Measurements from ENCODE around the gene CNTNAP3B. TPM values are rescaled to one million over a fixed set of nuclear protein-coding genes. Genes with fewer than 3 reads are reported as not detected.
"Not testable (repeated sequence)": the region's sequence is repeated elsewhere in the genome, so short reads cannot be mapped to it uniquely, and the experiment has no call there.

CNTNAP3B gene
- total RNA-seq, 2 donors from 2014 or later: 30.2 to 94.8 TPM

DNA sequence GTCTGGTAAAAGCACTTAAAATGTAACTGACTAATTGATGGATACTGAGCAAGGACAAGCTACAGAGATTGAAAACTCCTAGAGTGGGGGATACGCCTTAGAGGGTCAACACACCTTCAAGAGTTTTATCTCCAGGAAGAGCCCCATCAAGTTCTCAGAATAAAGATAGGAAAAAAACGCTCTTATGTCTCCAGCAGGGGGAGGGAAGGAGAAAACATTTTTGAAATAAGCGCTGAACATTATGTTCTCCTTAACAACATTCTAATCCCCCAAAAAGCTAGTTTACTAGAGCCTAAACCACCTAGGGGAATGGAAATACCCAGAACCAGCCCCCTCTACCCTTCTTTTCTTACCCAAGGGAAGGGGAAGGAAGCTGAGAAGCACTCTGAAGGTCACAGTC, 187.5 kb downstream of the CNTNAP3B start:
- H3K4me3 ChIP-seq; H3K27ac ChIP-seq; H3K27me3 ChIP-seq (replicated peaks; ENCODE audit: insufficient read depth); H3K9me3 ChIP-seq; H3K36me3 ChIP-seq; DNase-seq (ENCODE audit: low spot score); H3K4me1 ChIP-seq (ENCODE audit: control insufficient read depth in 1 of 2, low read depth in 2 of 2); ATAC-seq (ENCODE audit: insufficient number of reproducible peaks, low FRiP score, low read depth): not testable (repeated sequence)

DNA sequence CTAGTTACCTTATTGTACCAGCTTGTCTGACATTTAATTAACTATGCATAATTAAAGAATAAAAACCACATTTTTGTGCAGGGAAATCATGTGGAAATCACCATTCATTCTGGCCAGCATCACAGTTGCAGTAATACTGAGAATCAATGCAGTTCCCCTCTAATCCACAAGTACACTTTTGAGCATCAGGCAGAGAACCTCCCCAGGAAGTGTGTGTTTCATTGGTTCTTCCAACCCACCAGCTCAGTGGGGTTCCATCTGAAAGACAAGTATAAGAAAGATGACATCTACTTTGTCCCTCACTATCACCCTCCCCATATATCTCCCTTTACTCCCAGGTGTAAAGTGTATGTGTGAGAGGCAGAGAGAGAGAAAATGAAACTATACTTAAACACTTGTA, 191.1 kb downstream of the CNTNAP3B start:
- H3K9me3 ChIP-seq; DNase-seq (ENCODE audit: low spot score); H3K4me3 ChIP-seq; H3K27ac ChIP-seq; ATAC-seq (ENCODE audit: insufficient number of reproducible peaks, low FRiP score, low read depth); H3K4me1 ChIP-seq (ENCODE audit: control insufficient read depth in 1 of 2, low read depth in 2 of 2); H3K36me3 ChIP-seq; H3K27me3 ChIP-seq (replicated peaks; ENCODE audit: insufficient read depth): not testable (repeated sequence)

DNA sequence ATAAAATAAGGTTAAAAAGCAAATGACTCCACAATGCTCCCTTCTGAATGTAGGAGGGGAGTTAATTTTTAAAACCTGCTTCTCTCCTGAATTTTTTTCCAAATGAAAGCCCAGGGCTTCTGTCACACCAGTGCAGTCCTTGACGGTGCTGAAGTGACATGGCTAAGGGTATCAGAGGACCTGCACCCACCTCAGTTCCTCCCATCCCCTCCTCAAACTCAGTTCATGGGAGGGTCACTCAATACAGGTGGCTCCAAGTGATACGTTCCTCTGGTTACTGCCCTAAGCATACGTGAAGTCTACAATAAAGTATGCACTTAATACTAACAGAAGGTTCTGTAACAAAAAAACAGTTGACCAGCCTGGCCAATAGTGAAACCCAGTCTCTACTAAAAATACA, 193.5 kb downstream of the CNTNAP3B start:
- ATAC-seq (ENCODE audit: insufficient number of reproducible peaks, low FRiP score, low read depth); H3K27ac ChIP-seq; H3K27me3 ChIP-seq (replicated peaks; ENCODE audit: insufficient read depth); H3K4me3 ChIP-seq; H3K36me3 ChIP-seq; H3K4me1 ChIP-seq (ENCODE audit: control insufficient read depth in 1 of 2, low read depth in 2 of 2); DNase-seq (ENCODE audit: low spot score); H3K9me3 ChIP-seq: not testable (repeated sequence)

DNA sequence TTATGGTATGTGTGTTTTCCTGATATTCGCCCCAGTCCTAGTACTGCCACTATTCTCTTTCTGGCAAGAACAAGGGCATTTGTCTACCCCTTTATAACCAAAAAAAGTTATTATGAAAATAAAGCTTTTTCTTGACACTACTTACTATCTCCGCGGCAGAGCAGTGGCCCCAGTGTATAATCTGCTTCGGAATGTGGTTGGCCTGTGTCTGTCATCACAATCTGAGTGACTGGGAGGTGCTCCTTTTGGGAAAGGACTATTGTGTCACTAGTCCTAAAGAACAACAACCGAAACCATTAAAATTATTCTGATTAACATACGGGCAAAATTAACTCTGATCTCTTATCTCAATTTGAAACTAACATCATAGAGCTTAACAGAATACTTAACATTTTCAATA, 200.1 kb downstream of the CNTNAP3B start:
- DNase-seq (ENCODE audit: low spot score); ATAC-seq (ENCODE audit: insufficient number of reproducible peaks, low FRiP score, low read depth); H3K4me1 ChIP-seq (ENCODE audit: control insufficient read depth in 1 of 2, low read depth in 2 of 2): not testable (repeated sequence)

DNA sequence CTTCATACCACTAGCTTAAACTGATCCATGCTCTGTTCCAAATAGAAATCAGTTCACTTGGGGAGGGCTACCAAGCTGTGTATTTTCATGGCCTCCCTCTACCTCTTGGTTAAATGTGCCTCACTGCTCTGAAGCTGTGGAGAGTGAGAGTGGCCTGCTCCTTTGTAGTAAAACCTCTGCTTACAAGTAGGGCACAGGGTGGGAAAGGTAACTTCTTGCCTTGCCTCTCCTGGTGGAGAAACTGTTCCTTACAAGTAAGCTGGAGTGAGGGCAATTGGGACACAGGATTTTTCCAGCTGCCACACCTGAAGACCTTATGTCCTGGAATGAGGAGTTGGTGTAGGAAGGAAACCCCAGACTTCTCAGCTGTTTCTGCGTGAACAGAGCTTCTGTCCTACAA, 211.9 kb downstream of the CNTNAP3B start:
- H3K4me3 ChIP-seq; H3K36me3 ChIP-seq; H3K9me3 ChIP-seq; ATAC-seq (ENCODE audit: insufficient number of reproducible peaks, low FRiP score, low read depth); H3K4me1 ChIP-seq (ENCODE audit: control insufficient read depth in 1 of 2, low read depth in 2 of 2); H3K27ac ChIP-seq; DNase-seq (ENCODE audit: low spot score); H3K27me3 ChIP-seq (replicated peaks; ENCODE audit: insufficient read depth): not testable (repeated sequence)

More for the DNA sequence above, 200.1 kb downstream of the CNTNAP3B start:
- not testable (repeated sequence) for H3K4me3 ChIP-seq; H3K36me3 ChIP-seq; H3K27me3 ChIP-seq (replicated peaks; ENCODE audit: insufficient read depth); H3K27ac ChIP-seq; H3K9me3 ChIP-seq

DNA sequence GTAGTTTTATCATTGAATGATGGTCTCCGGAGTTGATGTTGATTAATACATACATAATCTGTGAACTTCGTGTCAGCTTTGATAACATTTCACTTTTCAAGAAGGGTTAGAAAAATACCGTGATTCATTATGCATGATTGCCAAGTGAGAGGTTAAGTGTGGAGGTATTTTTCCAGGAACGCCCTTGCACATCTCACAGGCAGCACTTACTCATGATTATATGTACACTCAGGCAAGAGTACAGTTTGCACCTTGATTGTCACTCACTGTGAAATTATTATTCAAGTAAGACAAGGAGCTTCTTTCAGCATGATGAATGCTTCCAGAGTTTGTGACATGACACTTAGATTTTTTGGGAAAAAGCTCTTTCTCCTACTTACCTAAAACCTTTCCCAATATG, 223.7 kb downstream of the CNTNAP3B start:
- not testable (repeated sequence) for DNase-seq (ENCODE audit: low spot score); H3K4me1 ChIP-seq (ENCODE audit: control insufficient read depth in 1 of 2, low read depth in 2 of 2); H3K9me3 ChIP-seq; ATAC-seq (ENCODE audit: insufficient number of reproducible peaks, low FRiP score, low read depth); H3K36me3 ChIP-seq; H3K27me3 ChIP-seq (replicated peaks; ENCODE audit: insufficient read depth); H3K27ac ChIP-seq; H3K4me3 ChIP-seq

DNA sequence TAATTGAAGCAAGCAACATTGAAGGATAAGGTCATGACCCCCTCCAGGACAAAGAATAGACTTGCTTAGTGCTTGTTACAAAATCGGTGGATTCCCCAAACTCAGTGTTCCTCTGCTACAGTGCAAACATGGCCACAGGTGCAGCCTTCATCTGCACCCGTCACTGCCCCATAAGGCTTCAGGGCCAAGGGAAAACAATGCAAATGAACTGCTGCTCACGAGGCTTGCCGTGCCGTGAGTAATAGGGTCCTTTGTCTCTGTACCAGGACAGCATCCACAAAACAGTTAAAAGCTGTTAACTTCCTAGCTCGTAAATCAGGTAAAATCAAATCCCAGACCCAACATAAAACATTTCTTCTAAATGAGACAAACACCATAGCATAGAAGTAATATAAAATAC, 226.5 kb downstream of the CNTNAP3B start:
- H3K27me3 ChIP-seq (replicated peaks; ENCODE audit: insufficient read depth); ATAC-seq (ENCODE audit: insufficient number of reproducible peaks, low FRiP score, low read depth); H3K36me3 ChIP-seq; H3K4me3 ChIP-seq; DNase-seq (ENCODE audit: low spot score); H3K4me1 ChIP-seq (ENCODE audit: control insufficient read depth in 1 of 2, low read depth in 2 of 2); H3K27ac ChIP-seq; H3K9me3 ChIP-seq: not testable (repeated sequence)

DNA sequence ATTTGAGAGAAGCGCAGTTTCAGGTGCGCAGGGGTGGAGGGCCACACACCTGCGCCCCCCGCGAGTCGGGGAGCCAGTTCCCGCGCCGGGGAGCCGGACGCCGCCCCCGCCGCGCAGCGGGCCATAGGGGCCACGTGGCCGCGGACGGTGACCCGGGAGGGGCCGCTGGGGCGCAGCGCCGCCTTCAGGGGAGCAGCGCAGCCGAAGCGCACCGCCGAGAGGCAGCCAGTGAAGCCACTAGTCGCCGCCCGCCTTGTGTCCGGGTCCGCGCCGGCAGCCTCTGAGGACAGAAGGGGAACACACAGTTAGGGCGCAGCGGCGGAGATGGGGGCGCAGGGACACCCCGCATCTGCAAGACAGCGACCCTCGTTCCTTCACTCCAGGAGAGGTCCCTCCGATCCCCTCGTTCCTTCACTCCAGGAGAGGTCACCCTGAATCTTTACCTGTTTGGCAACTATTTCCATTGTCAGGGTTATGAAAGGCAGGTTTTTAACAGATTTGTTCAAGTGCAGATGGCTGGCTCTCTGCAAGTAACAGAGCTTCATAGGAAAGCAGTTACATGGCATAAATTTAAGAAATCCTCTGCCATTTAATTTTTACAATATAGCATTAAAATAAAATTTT, 230.4 kb downstream of the CNTNAP3B start:
- H3K9me3 ChIP-seq; ATAC-seq (ENCODE audit: insufficient number of reproducible peaks, low FRiP score, low read depth); H3K27me3 ChIP-seq (replicated peaks; ENCODE audit: insufficient read depth); DNase-seq (ENCODE audit: low spot score); H3K4me3 ChIP-seq; H3K36me3 ChIP-seq; H3K4me1 ChIP-seq (ENCODE audit: control insufficient read depth in 1 of 2, low read depth in 2 of 2); H3K27ac ChIP-seq: not testable (repeated sequence)

DNA sequence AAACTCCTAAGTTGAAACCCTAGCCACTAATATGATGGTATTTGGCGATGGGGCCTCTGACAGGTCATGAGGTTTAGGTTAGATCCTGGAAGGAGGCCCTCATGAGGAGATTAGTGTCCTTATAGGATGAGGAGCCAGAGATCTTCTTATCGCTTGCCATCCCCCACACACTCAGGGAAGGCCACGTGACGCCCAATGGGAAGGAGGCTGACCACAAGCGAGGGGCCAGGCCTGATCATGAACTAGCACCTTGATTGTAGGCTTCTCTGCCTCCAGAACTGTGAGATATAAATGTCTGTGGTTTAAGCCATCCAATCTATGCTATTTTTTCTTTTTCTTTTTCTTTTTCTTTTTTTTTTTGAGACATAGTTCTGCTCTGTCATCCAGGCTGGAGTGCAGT, 254.7 kb downstream of the CNTNAP3B start:
- not testable (repeated sequence) for DNase-seq (ENCODE audit: low spot score); H3K27ac ChIP-seq; H3K4me1 ChIP-seq (ENCODE audit: control insufficient read depth in 1 of 2, low read depth in 2 of 2); H3K27me3 ChIP-seq (replicated peaks; ENCODE audit: insufficient read depth); H3K4me3 ChIP-seq; H3K9me3 ChIP-seq; ATAC-seq (ENCODE audit: insufficient number of reproducible peaks, low FRiP score, low read depth); H3K36me3 ChIP-seq

DNA sequence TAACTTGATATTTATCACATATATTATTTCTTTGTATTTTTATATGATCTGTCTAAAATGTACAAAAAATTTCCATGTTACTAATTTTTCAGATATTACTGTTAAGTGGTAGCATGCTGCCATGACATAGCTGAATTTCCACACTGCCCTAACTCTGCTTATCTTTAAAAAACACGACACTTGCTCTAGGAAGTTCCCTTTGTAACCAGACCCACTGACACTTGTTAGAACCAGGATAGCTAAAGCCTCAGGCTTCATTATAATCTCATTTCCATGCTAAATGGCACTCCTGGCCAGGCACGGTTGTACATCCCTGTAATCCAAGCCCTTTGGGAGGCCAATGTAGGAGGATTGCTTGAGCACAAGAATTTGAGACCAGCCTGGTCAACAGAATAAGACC, 273.8 kb downstream of the CNTNAP3B start:
- DNase-seq (ENCODE audit: low spot score); H3K9me3 ChIP-seq; H3K27me3 ChIP-seq (replicated peaks; ENCODE audit: insufficient read depth); H3K4me3 ChIP-seq; H3K27ac ChIP-seq; H3K36me3 ChIP-seq; H3K4me1 ChIP-seq (ENCODE audit: control insufficient read depth in 1 of 2, low read depth in 2 of 2); ATAC-seq (ENCODE audit: insufficient number of reproducible peaks, low FRiP score, low read depth): not testable (repeated sequence)

DNA sequence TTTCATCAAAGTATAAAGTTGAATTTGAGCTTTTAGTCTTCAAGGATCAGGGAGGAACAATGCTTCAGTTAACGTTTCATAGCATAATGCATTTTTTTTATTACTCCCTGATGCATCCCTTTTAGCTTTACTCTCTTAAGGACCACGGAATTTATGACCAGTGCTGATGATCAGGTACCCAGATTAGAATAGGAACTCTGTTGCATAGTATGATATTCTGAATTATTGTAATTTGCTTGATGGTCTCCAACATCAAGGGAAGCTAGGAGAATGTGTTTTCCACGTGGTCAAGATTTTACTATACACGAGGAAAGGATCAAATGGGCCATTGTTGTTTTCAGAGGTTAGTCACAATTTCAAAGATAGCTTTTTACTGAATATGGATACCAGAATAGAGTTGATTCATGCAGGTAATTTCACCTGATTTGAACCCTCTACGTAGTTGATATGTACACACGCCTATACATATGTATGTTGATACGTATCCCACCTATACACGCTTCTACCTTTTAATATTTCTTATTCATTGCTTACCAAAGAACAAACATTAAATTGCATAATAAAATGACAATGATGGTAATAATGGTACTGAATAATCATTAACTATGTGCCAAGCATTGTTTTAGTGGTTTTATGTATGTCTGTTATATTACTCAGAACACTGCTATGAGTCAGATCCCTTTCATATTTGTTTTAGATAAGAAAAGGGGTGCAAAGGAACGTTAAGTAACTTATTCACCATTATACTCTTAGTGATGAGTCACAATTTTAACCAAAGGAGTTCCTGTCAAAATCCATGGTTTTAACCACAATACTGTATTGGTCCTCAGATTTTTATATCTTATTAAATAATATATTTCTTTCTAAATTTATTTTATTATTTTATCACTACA, 277.1 kb downstream of the CNTNAP3B start:
- H3K4me1 ChIP-seq (ENCODE audit: control insufficient read depth in 1 of 2, low read depth in 2 of 2); DNase-seq (ENCODE audit: low spot score); H3K4me3 ChIP-seq; H3K27me3 ChIP-seq (replicated peaks; ENCODE audit: insufficient read depth); H3K36me3 ChIP-seq; H3K27ac ChIP-seq; ATAC-seq (ENCODE audit: insufficient number of reproducible peaks, low FRiP score, low read depth); H3K9me3 ChIP-seq: not testable (repeated sequence)

DNA sequence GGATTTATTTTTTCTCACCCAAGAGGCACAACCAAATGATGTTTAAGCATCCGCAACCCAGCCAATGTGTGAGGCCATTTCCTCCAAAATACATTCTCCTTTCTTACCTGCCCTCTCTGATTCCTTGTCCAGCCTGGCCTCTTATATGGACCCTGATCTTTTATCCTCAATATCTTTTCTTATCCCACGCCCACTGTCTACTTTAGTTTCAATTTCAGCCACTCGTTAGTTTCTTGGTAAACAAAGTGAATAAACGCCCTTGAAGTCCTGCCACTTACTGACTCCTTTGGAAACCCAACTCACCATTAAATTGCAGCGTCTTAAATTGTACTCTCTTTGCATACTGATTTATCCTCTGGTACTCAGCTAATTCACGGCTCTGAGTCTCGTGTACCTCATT, 281.4 kb downstream of the CNTNAP3B start:
- not testable (repeated sequence) for H3K4me1 ChIP-seq (ENCODE audit: control insufficient read depth in 1 of 2, low read depth in 2 of 2); H3K9me3 ChIP-seq; H3K4me3 ChIP-seq; DNase-seq (ENCODE audit: low spot score); H3K27ac ChIP-seq; ATAC-seq (ENCODE audit: insufficient number of reproducible peaks, low FRiP score, low read depth); H3K36me3 ChIP-seq; H3K27me3 ChIP-seq (replicated peaks; ENCODE audit: insufficient read depth)
